Measurements from ENCODE around the gene NR1H4. TPM values are rescaled to one million over a fixed set of nuclear protein-coding genes. Genes with fewer than 3 reads are reported as not detected.
"Not testable (repeated sequence)": the region's sequence is repeated elsewhere in the genome, so short reads cannot be mapped to it uniquely, and the experiment has no call there.

Gene NR1H4
- total and polyA plus RNA-seq, 4 donors = 0.40 to 2.9 (median 0.75) TPM

- Histone ChIP-seq H3K27ac (ENCODE audit: low read depth, low read length) (no peak overlapping the region), H3K9me3 (ENCODE audit: control insufficient read depth, insufficient read depth, low read length) (no peaks in the 10 kb centered on the region), H3K4me1 (ENCODE audit: control insufficient read depth, insufficient read depth, low read length) (no peaks in the 10 kb centered on the region), H3K27me3 (ENCODE audit: control insufficient read depth, insufficient read depth, low read length) (no peaks in the 10 kb centered on the region), H3K4me3 (ENCODE audit: low read depth, low read length) (no peak overlapping the region), H3K36me3 (ENCODE audit: control insufficient read depth, insufficient read depth, low read length) (no peaks in the 10 kb centered on the region)
- no peak for DNase-seq (ENCODE audit: low read depth in 4 of 6, low spot score in 6 of 6)
- WGBS (ENCODE audit: insufficient coverage) = 95% methylated on average over 9 of the region's 10 CpGs
Measured at GRCh38 chr12:100498141-100498540, 24.5 kb downstream of the NR1H4 start.

DNA sequence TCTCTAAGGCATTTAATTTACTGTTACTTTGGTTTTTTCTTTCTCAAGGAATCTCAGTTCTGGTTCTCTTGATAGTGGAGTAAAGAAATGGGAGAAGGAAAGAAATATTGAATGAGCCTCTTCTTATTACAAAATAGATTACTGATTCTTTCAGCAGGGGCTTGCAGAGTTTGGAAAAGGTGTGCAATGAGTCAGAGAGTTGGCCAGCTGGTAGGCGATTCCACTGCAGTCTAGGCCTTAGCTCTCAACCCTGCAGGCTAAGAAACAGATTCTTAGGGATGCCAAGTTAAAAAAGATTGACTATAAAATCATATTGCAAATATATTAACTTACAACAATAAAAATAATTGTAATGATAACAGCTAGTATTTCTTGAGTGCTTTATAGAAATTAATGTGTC lies 25.8 kb downstream of the NR1H4 start:
- no peak overlapping the region for H3K4me3 ChIP-seq (ENCODE audit: low read depth, low read length)
- no peaks in the 10 kb centered on the region for H3K36me3 ChIP-seq (ENCODE audit: control insufficient read depth, insufficient read depth, low read length)
- DNase-seq (ENCODE audit: low read depth in 4 of 6, low spot score in 6 of 6) = no peak
- H3K4me1 ChIP-seq (ENCODE audit: control insufficient read depth, insufficient read depth, low read length) = no peaks in the 10 kb centered on the region
- no CpG with 5 or more reads among the region's 1 CpG for WGBS (ENCODE audit: insufficient coverage)
- H3K27ac ChIP-seq (ENCODE audit: low read depth, low read length) = no peak overlapping the region
- H3K27me3 ChIP-seq (ENCODE audit: control insufficient read depth, insufficient read depth, low read length) = no peaks in the 10 kb centered on the region
- no peaks in the 10 kb centered on the region for H3K9me3 ChIP-seq (ENCODE audit: control insufficient read depth, insufficient read depth, low read length)

GRCh38 chr12:100502718-100503117 lies 29.1 kb downstream of the NR1H4 start:
- H3K27me3 ChIP-seq (ENCODE audit: control insufficient read depth, insufficient read depth, low read length); H3K27ac ChIP-seq (ENCODE audit: low read depth, low read length); H3K36me3 ChIP-seq (ENCODE audit: control insufficient read depth, insufficient read depth, low read length); H3K9me3 ChIP-seq (ENCODE audit: control insufficient read depth, insufficient read depth, low read length); H3K4me1 ChIP-seq (ENCODE audit: control insufficient read depth, insufficient read depth, low read length); DNase-seq (ENCODE audit: low read depth in 4 of 6, low spot score in 6 of 6); H3K4me3 ChIP-seq (ENCODE audit: low read depth, low read length): not testable (repeated sequence)
- 100% methylated on average over 1 of the region's 4 CpGs for WGBS (ENCODE audit: insufficient coverage)

- Histone ChIP-seq H3K9me3 (ENCODE audit: control insufficient read depth, insufficient read depth, low read length) (no peaks in the 10 kb centered on the region), H3K27ac (ENCODE audit: low read depth, low read length) (no peak overlapping the region), H3K27me3 (ENCODE audit: control insufficient read depth, insufficient read depth, low read length) (no peaks in the 10 kb centered on the region), H3K36me3 (ENCODE audit: control insufficient read depth, insufficient read depth, low read length) (no peaks in the 10 kb centered on the region), H3K4me3 (ENCODE audit: low read depth, low read length) (no peak overlapping the region), H3K4me1 (ENCODE audit: control insufficient read depth, insufficient read depth, low read length) (no peaks in the 10 kb centered on the region)
- WGBS (ENCODE audit: insufficient coverage) = 89% methylated on average over 5 of the region's 6 CpGs
- no peak for DNase-seq (ENCODE audit: low read depth in 4 of 6, low spot score in 6 of 6)
Measured at GRCh38 chr12:100503228-100503628, 29.6 kb downstream of the NR1H4 start.

- Histone ChIP-seq H3K27ac (ENCODE audit: low read depth, low read length) (no peak overlapping the region), H3K27me3 (ENCODE audit: control insufficient read depth, insufficient read depth, low read length) (no peaks in the 10 kb centered on the region), H3K4me1 (ENCODE audit: control insufficient read depth, insufficient read depth, low read length) (no peaks in the 10 kb centered on the region), H3K9me3 (ENCODE audit: control insufficient read depth, insufficient read depth, low read length) (no peaks in the 10 kb centered on the region), H3K4me3 (ENCODE audit: low read depth, low read length) (no peak overlapping the region), H3K36me3 (ENCODE audit: control insufficient read depth, insufficient read depth, low read length) (no peaks in the 10 kb centered on the region)
- no peak for DNase-seq (ENCODE audit: low read depth in 4 of 6, low spot score in 6 of 6)
- WGBS (ENCODE audit: insufficient coverage) = no CpG with 5 or more reads among the region's 1 CpG
Measured at GRCh38 chr12:100504804-100505203, 31.1 kb downstream of the NR1H4 start.

- Histone ChIP-seq H3K36me3 (ENCODE audit: control insufficient read depth, insufficient read depth, low read length) (no peaks in the 10 kb centered on the region), H3K9me3 (ENCODE audit: control insufficient read depth, insufficient read depth, low read length) (no peaks in the 10 kb centered on the region), H3K4me1 (ENCODE audit: control insufficient read depth, insufficient read depth, low read length) (no peaks in the 10 kb centered on the region), H3K27ac (ENCODE audit: low read depth, low read length) (no peak overlapping the region), H3K4me3 (ENCODE audit: low read depth, low read length) (no peak overlapping the region), H3K27me3 (ENCODE audit: control insufficient read depth, insufficient read depth, low read length) (no peaks in the 10 kb centered on the region)
- 73% methylated on average over 2 of the region's 4 CpGs for WGBS (ENCODE audit: insufficient coverage)
- DNase-seq (ENCODE audit: low read depth in 4 of 6, low spot score in 6 of 6) = peak in 1 of 6 donors; percentile 75
Measured at GRCh38 chr12:100508751-100509150, 35.1 kb downstream of the NR1H4 start.

GRCh38 chr12:100512692-100513091 lies 39.0 kb downstream of the NR1H4 start:
- 100% methylated on average over 1 of the region's 3 CpGs for WGBS (ENCODE audit: insufficient coverage)
- DNase-seq (ENCODE audit: low read depth in 4 of 6, low spot score in 6 of 6) = no peak
- no peak overlapping the region for H3K27ac ChIP-seq (ENCODE audit: low read depth, low read length)
- no peaks in the 10 kb centered on the region for H3K27me3 ChIP-seq (ENCODE audit: control insufficient read depth, insufficient read depth, low read length)
- H3K4me3 ChIP-seq (ENCODE audit: low read depth, low read length) = no peak overlapping the region
- H3K4me1 ChIP-seq (ENCODE audit: control insufficient read depth, insufficient read depth, low read length) = no peaks in the 10 kb centered on the region
- no peaks in the 10 kb centered on the region for H3K36me3 ChIP-seq (ENCODE audit: control insufficient read depth, insufficient read depth, low read length)
- H3K9me3 ChIP-seq (ENCODE audit: control insufficient read depth, insufficient read depth, low read length) = no peaks in the 10 kb centered on the region

- Histone ChIP-seq H3K4me3 (ENCODE audit: low read depth, low read length) (no peak overlapping the region), H3K4me1 (ENCODE audit: control insufficient read depth, insufficient read depth, low read length) (peaks cover 2% of the 10 kb centered on the region), H3K27me3 (ENCODE audit: control insufficient read depth, insufficient read depth, low read length) (no peaks in the 10 kb centered on the region), H3K9me3 (ENCODE audit: control insufficient read depth, insufficient read depth, low read length) (no peaks in the 10 kb centered on the region), H3K36me3 (ENCODE audit: control insufficient read depth, insufficient read depth, low read length) (no peaks in the 10 kb centered on the region), H3K27ac (ENCODE audit: low read depth, low read length) (no peak overlapping the region)
- no peak for DNase-seq (ENCODE audit: low read depth in 4 of 6, low spot score in 6 of 6)
- WGBS (ENCODE audit: insufficient coverage) = 100% methylated on average over 1 of the region's 3 CpGs
Measured at GRCh38 chr12:100515968-100516367, 42.3 kb downstream of the NR1H4 start.

DNA sequence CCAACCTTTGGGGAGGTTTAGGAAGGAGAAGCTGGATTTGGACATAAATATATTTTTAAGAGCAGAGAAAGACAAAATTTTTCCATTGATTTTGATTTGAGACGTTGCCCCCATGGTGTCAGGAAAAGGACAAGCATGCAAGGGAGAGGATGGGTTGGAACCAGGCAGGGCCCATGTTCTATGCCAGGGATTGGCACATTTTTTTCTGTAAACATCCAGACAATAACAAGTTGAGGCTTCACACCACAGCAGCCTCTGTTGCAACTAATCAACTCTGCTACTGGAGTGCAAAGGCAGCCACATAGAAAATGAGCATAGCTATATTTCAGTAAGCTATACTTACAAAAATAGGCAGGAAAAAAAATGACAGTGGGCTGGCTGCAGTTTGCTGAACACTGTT lies 44.7 kb downstream of the NR1H4 start:
- Histone ChIP-seq H3K27me3 (ENCODE audit: control insufficient read depth, insufficient read depth, low read length) (no peaks in the 10 kb centered on the region), H3K36me3 (ENCODE audit: control insufficient read depth, insufficient read depth, low read length) (no peaks in the 10 kb centered on the region), H3K27ac (ENCODE audit: low read depth, low read length) (no peak overlapping the region), H3K9me3 (ENCODE audit: control insufficient read depth, insufficient read depth, low read length) (no peaks in the 10 kb centered on the region), H3K4me1 (ENCODE audit: control insufficient read depth, insufficient read depth, low read length) (peaks cover 2% of the 10 kb centered on the region), H3K4me3 (ENCODE audit: low read depth, low read length) (no peak overlapping the region)
- no CpG with 5 or more reads among the region's 1 CpG for whole genome bisulfite sequencing (ENCODE audit: insufficient coverage)
- DNase-seq (ENCODE audit: low read depth in 4 of 6, low spot score in 6 of 6) = no peak

GRCh38 chr12:100520048-100520769 lies 46.5 kb downstream of the NR1H4 start:
- no peaks in the 10 kb centered on the region for H3K9me3 ChIP-seq (ENCODE audit: control insufficient read depth, insufficient read depth, low read length)
- peaks cover 2% of the 10 kb centered on the region for H3K4me1 ChIP-seq (ENCODE audit: control insufficient read depth, insufficient read depth, low read length)
- DNase-seq (ENCODE audit: low read depth in 4 of 6, low spot score in 6 of 6) = peak in 2 of 6 donors; percentile 15 to 23
- no peaks in the 10 kb centered on the region for H3K36me3 ChIP-seq (ENCODE audit: control insufficient read depth, insufficient read depth, low read length)
- no peak overlapping the region for H3K4me3 ChIP-seq (ENCODE audit: low read depth, low read length)
- H3K27me3 ChIP-seq (ENCODE audit: control insufficient read depth, insufficient read depth, low read length) = no peaks in the 10 kb centered on the region
- WGBS (ENCODE audit: insufficient coverage) = 80% methylated on average over 6 of the region's 10 CpGs
- H3K27ac ChIP-seq (ENCODE audit: low read depth, low read length) = no peak overlapping the region
